Prostate gland (tissue), 2 donors: ENCODE data around the gene ECD.

Source experiments
- POLR2A ChIP-seq: fragments of 450-650 bp; IDR thresholded peaks from one replicate; pipeline ENCODE4 v1.6.1; 2016; ENCODE audit warnings: antibody characterized with exemption, mild to moderate bottlenecking
- TF ChIP-seq, protein P1 (sequence below), 4 experiments: fragments of 200-600 bp in 2 of 4; fragments of 450-650 bp in 2 of 4; sonication (generic) in 2 of 4; IDR thresholded peaks; 1 replicate in 3 of 4; 2 replicates in 1 of 4; pipeline ENCODE4 v1.5.1; 2016 to 2019; ENCODE audit warnings: antibody characterized with exemption in 4 of 4, mild to moderate bottlenecking in 2 of 4, moderate library complexity in 2 of 4

DNA sequence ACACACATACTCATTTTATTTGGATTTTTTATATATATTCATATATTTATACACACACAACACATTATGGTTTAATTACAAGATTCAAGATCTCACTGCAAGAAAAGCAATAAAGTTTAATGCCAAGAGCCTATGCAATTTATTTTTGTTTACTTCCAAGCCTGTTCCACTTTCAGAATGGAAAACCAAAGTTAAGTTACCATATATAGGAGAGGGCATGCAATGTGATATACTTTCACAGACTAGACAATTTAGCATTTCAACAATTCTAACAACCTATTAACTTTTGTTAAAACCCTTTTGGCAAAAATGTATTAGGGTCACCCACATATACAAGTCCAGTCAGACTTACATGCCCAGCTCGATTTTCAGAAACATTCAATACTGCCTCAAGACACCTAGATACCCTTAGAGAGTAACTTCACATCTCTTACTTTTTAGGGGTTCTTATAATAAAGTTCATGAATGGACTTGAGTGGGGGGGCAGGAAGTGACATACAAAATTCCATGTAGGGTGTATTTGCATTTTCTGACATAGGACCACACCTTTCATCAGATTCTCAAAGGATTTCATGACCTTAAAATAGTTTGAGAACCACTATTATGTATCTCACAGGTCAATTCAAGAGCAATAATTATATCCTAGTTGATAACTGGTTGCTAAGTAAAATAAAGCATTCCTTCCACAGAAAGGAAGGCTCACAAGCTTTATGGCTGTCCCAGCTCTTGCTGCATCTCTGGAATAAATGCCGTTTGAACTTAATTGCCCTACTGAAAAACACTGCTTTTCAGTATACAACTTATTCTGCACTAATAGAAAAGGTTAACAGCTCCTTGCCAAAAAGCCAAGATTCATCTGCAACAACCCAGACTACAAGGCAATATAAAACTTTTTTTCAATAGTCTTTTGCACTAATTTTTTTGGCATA lies 73.6 kb downstream of the ECD start:
- no peak for TF ChIP-seq POLR2A
- TF ChIP-seq, protein P1, sequence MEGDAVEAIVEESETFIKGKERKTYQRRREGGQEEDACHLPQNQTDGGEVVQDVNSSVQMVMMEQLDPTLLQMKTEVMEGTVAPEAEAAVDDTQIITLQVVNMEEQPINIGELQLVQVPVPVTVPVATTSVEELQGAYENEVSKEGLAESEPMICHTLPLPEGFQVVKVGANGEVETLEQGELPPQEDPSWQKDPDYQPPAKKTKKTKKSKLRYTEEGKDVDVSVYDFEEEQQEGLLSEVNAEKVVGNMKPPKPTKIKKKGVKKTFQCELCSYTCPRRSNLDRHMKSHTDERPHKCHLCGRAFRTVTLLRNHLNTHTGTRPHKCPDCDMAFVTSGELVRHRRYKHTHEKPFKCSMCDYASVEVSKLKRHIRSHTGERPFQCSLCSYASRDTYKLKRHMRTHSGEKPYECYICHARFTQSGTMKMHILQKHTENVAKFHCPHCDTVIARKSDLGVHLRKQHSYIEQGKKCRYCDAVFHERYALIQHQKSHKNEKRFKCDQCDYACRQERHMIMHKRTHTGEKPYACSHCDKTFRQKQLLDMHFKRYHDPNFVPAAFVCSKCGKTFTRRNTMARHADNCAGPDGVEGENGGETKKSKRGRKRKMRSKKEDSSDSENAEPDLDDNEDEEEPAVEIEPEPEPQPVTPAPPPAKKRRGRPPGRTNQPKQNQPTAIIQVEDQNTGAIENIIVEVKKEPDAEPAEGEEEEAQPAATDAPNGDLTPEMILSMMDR (IDR thresholded peaks at IDR 0.05): no peak
